Urothelium cell line (cell line): ENCODE results near the gene NOL9.
"Not testable (repeated sequence)": the region's sequence is repeated elsewhere in the genome, so short reads cannot be mapped to it uniquely, and the experiment has no call there.

Source experiments
- DNase-seq: peaks from one replicate; pipeline ENCODE4 v3.0.0; 2011; ENCODE audit warnings: low spot score, mixed read lengths
- FAIRE-seq: peaks from 2 replicates; lab custom pipeline; 2011; peaks lifted over from hg19 to GRCh38; lab: Jason Lieb, UNC

The NOL9 gene

GRCh38 chr1:6506210-6507036, 47.9 kb downstream of the NOL9 start:
- no peak for FAIRE-seq
- no peak for DNase-seq

GRCh38 chr1:6505367-6506209, 48.7 kb downstream of the NOL9 start:
- DNase-seq (no peak), FAIRE-seq (no peak)

DNA sequence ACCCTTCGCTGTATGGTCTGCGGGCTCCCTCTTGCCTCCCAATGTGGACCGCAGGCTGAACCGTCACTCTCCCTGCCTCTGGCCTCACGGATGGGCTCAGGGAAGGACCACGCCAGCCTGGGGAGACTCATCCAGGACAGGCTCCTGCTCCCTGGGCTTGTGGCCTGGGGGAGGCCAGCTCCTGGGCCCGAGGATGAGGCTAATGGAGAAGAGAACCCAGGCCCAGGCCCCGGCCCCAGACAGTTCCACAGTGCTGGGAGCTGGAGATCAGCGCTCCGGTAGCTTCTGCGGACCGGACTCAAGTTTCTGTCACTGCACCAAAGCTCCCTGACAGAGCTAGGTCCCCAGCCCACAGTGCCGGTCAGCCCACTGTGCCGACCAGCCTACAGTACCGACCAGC, 49.4 kb downstream of the NOL9 start:
- no peak for FAIRE-seq
- DNase-seq, result no peak

DNA sequence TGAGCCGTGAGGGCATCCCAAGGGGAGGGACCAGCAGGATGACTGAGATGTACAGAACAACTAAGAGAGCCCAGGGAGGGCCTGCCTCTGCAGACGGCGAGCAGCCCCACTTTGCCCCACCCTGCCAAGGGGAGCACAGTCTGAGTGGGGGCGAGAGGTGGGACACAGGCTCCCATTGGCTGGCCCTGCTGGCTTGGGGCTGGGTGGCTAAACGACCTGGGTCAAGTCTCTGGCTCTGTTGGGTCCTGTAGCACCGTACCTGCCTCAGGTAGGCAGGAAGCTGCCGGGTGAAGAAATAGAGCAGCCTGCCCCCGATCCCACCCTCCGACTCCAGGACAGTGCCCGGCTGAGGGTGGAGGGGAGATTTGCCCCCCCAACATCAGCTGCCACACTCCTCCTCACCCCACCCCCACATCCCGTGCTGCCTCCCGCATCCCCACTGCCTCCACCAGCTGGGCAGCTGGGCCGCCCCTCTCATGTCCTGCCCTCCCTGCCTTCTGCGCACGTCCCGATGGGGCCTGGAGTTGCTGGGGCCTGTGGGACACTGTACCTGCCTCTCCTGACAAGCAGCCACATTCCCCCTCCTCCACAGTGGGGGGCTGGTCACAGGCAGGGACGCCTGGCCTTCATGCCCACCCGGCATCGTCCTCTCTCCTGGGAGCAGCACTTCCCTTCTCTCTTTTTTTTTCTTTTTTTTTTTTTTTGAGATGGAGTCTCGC, 50.3 kb downstream of the NOL9 start:
- FAIRE-seq (no peak), DNase-seq (no peak)

GRCh38 chr1:6502000-6502891, 52.1 kb downstream of the NOL9 start:
- FAIRE-seq (no peak), DNase-seq (no peak)

DNA sequence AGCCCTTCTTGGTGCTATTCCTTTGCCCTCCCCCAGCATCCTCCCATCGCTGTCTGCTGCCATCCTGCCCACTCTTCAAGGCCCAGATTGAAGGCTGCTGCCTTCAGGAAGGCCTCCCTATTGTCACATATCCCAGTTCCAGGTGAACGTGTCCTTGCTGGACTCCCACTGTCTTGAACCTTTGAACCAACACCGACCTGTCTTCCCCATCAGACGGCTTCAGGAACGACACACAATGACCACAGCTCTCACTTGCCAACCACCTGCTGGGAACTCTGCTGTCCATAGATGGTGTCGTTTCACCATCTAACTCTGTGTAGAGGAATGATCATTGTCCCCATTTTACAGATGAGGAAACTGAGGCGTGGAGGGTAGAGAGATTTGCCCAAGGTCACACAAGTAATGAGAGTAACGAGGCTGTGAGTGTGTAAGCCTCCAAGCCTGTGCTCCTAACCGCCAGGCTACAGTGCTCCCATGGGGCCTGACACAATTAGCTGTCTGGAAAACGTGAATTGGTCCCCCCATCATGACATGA, 53.0 kb downstream of the NOL9 start:
- DNase-seq (no peak), FAIRE-seq (no peak)

GRCh38 chr1:6500544-6501278, 53.6 kb downstream of the NOL9 start:
- FAIRE-seq, result no peak
- no peak for DNase-seq

- no peak for FAIRE-seq
- no peak for DNase-seq
Observed at GRCh38 chr1:6499296-6499695, 55.0 kb downstream of the NOL9 start.

DNA sequence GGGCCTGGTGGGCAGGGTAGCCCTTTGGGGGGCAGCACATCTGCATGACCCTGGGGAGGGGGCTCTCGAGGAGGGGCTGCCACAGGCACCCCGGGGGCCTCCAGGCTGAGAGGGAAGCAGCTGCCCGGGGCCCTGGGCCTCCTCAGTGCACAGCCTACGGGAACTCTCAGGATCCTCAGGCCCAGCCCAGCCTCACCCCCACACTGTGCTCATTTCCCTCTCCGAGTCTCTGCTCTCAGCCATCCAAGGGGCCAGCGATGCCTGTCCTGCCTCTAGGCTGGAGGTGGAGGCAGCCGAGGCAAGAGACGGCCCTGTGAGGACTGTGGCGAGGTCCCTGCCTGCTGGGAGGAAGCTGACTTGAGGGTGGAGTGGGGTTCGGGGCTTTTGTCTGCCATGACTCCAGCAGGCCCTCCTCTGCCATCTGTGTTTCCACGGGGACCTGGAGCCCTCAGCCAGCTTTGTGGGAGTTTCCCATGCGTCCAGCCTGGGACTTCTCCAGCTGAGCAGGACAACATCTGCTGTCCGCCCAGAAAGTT, 55.7 kb downstream of the NOL9 start:
- FAIRE-seq (no peak), DNase-seq (no peak)

- FAIRE-seq, result no peak
- no peak for DNase-seq
Observed at GRCh38 chr1:6497867-6498575, 56.3 kb downstream of the NOL9 start.

DNA sequence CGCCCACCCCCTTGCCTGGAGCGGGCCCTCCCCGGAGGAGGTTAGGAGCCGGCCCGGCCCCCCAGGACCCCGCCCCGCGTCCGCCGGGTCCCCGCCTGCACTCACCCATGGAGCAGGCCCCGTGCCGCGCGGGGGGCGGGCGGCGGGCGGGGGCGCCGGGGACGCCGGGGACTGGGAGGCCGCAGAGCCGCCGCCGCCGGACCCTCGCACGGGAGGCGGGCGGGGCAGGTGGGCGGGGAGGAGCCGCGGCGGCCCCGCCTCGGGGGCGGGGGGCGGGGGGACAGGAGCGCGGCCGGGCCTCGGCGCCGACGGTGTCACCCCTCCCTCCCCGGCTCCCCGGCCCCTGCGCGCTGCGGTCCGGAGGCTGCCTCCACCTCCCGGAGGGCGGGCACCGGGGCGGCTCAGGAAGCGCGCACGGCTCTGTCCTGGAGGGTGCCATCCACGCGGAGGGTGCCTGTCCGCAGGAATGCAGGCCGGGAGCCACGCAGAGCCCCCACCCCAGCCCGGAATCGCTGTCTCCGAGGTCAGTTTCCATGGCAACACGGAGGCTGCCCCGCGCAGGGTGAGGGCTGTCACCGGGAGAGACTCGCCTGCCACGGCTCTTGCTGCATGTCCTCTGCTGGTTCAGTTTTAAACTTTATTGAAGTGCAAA, 57.0 kb downstream of the NOL9 start:
- FAIRE-seq (no peak), DNase-seq (peak; percentile 81)

- DNase-seq (no peak), FAIRE-seq (no peak)
Observed at GRCh38 chr1:6496890-6497214, 57.5 kb downstream of the NOL9 start.

DNA sequence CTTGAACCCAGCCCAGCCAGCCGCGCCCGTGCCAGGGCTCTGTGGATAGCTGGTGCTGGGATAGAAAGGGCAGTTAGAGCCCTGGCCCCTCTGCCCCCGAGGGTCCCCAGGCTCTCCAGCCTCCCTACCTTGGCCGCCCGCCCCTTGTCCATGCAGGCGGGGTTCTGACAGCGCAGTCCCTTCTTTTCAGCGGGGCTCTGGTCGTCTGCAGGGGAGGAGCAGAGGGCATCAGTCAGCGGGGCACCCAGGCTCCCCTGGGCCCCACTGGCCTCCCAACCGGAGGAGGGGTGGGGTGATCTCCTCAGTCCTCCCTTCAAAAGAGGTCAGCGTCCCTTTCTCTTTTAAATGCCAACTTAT, 58.0 kb downstream of the NOL9 start:
- DNase-seq, result no peak

DNA sequence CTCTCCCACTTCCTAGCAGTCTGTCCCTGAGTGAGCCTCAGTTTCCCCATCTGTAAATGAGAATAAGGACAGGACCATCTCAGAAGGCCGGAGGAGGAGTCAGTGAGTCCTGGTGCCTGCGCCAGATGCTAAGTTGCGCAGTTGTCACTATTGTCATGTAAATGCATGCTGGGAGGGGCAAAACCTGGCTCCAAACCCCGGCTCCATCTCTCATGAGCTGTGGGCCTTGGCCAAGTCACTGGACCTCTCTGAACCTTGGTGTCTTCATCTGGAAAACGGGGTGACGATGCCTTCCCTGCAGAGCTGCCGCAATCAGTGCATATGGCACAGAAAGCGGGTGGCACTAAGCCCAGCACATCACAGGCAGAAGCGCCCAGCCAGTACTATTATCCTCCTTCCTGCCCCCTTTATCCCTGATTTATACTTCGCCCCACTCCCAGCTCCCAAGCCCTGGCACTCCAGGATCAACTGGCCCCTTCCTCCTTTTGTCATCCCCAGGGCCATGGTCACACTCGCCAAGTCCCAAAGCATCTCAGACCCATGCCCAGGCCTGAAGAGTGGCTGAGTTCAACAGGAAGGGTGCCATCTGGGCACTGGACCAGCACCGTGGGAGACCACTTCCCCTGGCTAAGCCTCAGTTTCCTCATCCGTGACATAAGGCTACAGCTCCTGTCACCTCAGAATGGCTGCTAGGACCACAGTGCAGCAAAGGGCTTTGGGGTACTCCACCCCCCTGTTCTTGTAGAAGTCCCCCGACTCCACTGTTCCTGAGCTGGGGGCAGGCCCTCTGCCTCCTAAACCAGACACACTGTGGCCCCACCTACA, 58.6 kb downstream of the NOL9 start:
- DNase-seq, result no peak
- no peak for FAIRE-seq

More for the DNA sequence above, 58.0 kb downstream of the NOL9 start:
- FAIRE-seq, result no peak

GRCh38 chr1:6495041-6495441, 59.3 kb downstream of the NOL9 start:
- no peak for FAIRE-seq
- DNase-seq, result no peak

DNA sequence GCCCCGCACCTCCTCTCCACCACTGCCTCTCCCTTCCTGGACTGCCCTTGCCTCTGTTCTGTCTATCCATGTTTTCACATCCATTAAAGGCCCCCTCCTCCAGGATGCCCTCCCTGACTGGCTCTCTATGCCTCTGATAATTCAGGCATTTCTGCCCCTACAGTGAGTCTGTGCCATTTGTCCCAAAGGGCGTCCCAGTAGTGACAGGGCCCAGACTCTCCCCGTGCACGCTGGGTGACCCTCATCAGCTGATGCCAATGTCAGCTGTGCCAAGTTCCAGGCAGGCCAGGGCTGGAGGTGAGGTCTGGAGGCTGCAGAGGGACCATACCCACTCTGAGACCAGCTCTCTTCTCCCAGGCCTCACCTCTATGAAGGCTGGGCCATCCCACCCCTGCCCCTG, 59.7 kb downstream of the NOL9 start:
- no peak for DNase-seq
- no peak for FAIRE-seq

GRCh38 chr1:6493834-6494223, 60.5 kb downstream of the NOL9 start:
- not testable (repeated sequence) for FAIRE-seq, DNase-seq
